OCI-LY1 (cell line): Measurements from ENCODE around the gene CHST13.

Experiments used
- H2AFZ ChIP-seq: fragments of 200-600 bp; sonication (generic), shearing (Covaris generic); 2 replicates; pipeline ENCODE4 v1.6.0; 2014; ENCODE audit warnings: antibody characterized with exemption, mild to moderate bottlenecking, low read length
- H3F3A ChIP-seq: fragments of 200-600 bp; sonication (generic), shearing (Covaris generic); 2 replicates; pipeline ENCODE4 v1.6.0; 2014; ENCODE audit warnings: mild to moderate bottlenecking, antibody characterized with exemption, low read length, moderate library complexity; ENCODE audit not compliant: insufficient read depth
- H3K27ac ChIP-seq: fragments of 200-600 bp; sonication (generic); 2 replicates; pipeline ENCODE4 v1.5.1; 2014; ENCODE audit warnings: low read length, mixed run types, mild to moderate bottlenecking, low read depth; ENCODE audit not compliant: poor library complexity, severe bottlenecking
- H3K27me3 ChIP-seq: fragments of 200-600 bp; sonication (generic); 2 replicates; pipeline ENCODE4 v1.6.0; 2014; ENCODE audit warnings: antibody characterized with exemption, mild to moderate bottlenecking, low read length, moderate library complexity; ENCODE audit not compliant: insufficient read depth
- H3K36me3 ChIP-seq: fragments of 200-600 bp; sonication (generic); 2 replicates; pipeline ENCODE4 v1.6.1; 2014; ENCODE audit warnings: mild to moderate bottlenecking, antibody characterized with exemption, low read length, moderate library complexity, mixed read lengths; ENCODE audit not compliant: insufficient read depth
- H3K4me1 ChIP-seq: fragments of 200-600 bp; sonication (generic); 2 replicates; pipeline ENCODE4 v1.5.1; 2014; ENCODE audit warnings: mild to moderate bottlenecking, low read length, moderate library complexity; ENCODE audit not compliant: insufficient read depth, severe bottlenecking
- H3K4me2 ChIP-seq: fragments of 200-600 bp; sonication (generic), shearing (Covaris generic); 2 replicates; pipeline ENCODE4 v1.6.1; 2014; ENCODE audit warnings: low read length
- H3K4me3 ChIP-seq: fragments of 200-600 bp; sonication (generic); 2 replicates; pipeline ENCODE4 v1.5.1; 2014; ENCODE audit warnings: low read length, low read depth, mild to moderate bottlenecking, mixed read lengths; ENCODE audit not compliant: poor library complexity, severe bottlenecking
- H3K79me2 ChIP-seq: fragments of 200-600 bp; shearing (Covaris generic); 2 replicates; pipeline ENCODE4 v1.6.1; 2016; ENCODE audit warnings: mixed run types, low read length, mixed read lengths; ENCODE audit not compliant: insufficient read depth
- H3K9ac ChIP-seq: fragments of 200-600 bp; sonication (generic), shearing (Covaris generic); 2 replicates; pipeline ENCODE4 v1.6.1; 2014; ENCODE audit warnings: mild to moderate bottlenecking, low read length, mixed read lengths
- H3K9me2 ChIP-seq: fragments of 200-600 bp; sonication (generic), shearing (Covaris generic); 2 replicates; pipeline ENCODE4 v1.6.1; 2014; ENCODE audit warnings: low read depth, mild to moderate bottlenecking, low read length, mixed read lengths
- H3K9me3 ChIP-seq: fragments of 200-600 bp; shearing (Covaris generic); 2 replicates; pipeline ENCODE4 v1.6.1; 2014; ENCODE audit warnings: low read length, mixed read lengths
- H4K20me1 ChIP-seq: fragments of 200-600 bp; sonication (generic), shearing (Covaris generic); 2 replicates; pipeline ENCODE4 v1.6.0; 2016; ENCODE audit warnings: mild to moderate bottlenecking, low read length; ENCODE audit not compliant: insufficient read depth
- EZH2 ChIP-seq: fragments of 200-600 bp; sonication (generic), shearing (Covaris generic); IDR thresholded peaks from 2 replicates; pipeline ENCODE4 v1.8.0; 2017; ENCODE audit warnings: borderline replicate concordance, mixed run types, mild to moderate bottlenecking, antibody characterized with exemption, low read length, moderate library complexity, mixed read lengths
- TF ChIP-seq, protein P1 (sequence below): fragments of 200-600 bp; sonication (generic), shearing (Covaris generic); IDR thresholded peaks from 2 replicates; pipeline ENCODE4 v1.5.1; 2017; ENCODE audit warnings: mild to moderate bottlenecking, antibody characterized with exemption, low read length, moderate library complexity, mixed read lengths

The CHST13 gene

DNA sequence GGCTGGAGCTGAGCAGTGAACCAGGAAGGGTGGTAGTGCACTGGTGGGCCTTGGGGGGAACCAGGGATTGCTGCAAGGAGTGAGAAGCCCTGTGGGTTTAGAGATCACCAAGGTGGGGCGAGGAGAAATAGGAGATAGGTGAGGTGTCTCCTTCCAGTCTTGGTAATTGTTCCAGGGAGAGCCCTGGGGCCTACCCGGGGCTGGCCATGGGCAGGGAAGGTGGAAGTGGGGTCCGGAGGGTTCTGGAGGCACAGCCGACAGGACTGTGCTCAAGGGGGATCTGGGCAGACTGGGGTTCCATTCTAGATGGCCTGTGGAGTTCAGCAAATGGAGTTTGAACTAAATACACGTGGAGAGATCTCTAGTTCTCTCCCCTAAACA is 4.5 kb downstream of the CHST13 start:
- no peak overlapping the region for H3K27ac ChIP-seq
- H2AFZ ChIP-seq = no peak overlapping the region
- no peaks in the 10 kb centered on the region for H3K9me2 ChIP-seq
- no peaks in the 10 kb centered on the region for H3K36me3 ChIP-seq
- H3K4me3 ChIP-seq = no peak overlapping the region
- no peak for TF ChIP-seq EZH2
- TF ChIP-seq, protein P1, sequence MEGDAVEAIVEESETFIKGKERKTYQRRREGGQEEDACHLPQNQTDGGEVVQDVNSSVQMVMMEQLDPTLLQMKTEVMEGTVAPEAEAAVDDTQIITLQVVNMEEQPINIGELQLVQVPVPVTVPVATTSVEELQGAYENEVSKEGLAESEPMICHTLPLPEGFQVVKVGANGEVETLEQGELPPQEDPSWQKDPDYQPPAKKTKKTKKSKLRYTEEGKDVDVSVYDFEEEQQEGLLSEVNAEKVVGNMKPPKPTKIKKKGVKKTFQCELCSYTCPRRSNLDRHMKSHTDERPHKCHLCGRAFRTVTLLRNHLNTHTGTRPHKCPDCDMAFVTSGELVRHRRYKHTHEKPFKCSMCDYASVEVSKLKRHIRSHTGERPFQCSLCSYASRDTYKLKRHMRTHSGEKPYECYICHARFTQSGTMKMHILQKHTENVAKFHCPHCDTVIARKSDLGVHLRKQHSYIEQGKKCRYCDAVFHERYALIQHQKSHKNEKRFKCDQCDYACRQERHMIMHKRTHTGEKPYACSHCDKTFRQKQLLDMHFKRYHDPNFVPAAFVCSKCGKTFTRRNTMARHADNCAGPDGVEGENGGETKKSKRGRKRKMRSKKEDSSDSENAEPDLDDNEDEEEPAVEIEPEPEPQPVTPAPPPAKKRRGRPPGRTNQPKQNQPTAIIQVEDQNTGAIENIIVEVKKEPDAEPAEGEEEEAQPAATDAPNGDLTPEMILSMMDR = no peak
- no peak overlapping the region for H3K9ac ChIP-seq
- no peaks in the 10 kb centered on the region for H3K27me3 ChIP-seq
- H3K79me2 ChIP-seq = no peaks in the 10 kb centered on the region
- H3K4me2 ChIP-seq = no peak overlapping the region
- no peaks in the 10 kb centered on the region for H3F3A ChIP-seq
- H4K20me1 ChIP-seq = no peaks in the 10 kb centered on the region
- H3K4me1 ChIP-seq = no peaks in the 10 kb centered on the region
- no peaks in the 10 kb centered on the region for H3K9me3 ChIP-seq

DNA sequence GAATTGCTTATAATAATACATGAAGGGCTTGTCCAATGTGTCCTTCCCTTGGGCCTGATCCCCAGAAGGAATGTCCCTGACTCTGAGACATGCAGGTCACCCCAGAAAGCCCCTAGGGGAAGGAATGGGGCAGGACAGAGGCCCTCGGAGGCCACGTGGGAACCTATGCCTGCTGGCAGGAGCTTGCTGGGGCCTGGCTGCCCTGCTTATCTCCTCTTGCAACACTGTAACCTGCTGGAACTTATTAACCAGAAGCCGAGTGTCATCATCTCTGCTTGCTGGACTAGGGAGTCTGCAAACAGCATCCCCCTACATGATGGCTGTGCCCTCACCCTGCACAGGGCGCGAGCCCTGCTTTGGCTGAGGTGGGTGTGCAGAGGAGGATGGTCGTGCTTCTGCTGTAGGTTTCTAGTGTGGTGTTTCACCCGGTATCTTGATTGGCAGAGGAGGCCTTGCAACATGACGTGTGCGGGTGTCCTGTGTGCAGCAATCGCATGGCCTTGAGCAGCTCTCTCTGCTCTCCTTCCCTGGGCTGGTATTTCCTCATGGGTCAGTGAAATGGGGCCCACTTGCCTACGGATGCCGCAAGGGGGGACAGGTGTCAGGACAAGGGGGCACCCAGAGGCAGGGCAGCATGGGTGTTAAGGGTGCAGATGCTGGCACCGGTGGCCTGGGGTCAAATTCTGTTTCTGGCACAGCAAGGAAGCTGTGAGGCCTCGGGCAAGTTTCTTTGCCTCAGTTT is 5.0 kb downstream of the CHST13 start:
- no peak overlapping the region for H3K27ac ChIP-seq
- no peaks in the 10 kb centered on the region for H3F3A ChIP-seq
- TF ChIP-seq, protein P1 = no peak
- no peak for TF ChIP-seq EZH2
- no peak overlapping the region for H3K4me2 ChIP-seq
- no peak overlapping the region for H3K9ac ChIP-seq
- no peaks in the 10 kb centered on the region for H4K20me1 ChIP-seq
- no peaks in the 10 kb centered on the region for H3K27me3 ChIP-seq
- no peaks in the 10 kb centered on the region for H3K9me3 ChIP-seq
- no peaks in the 10 kb centered on the region for H3K4me1 ChIP-seq
- no peak overlapping the region for H2AFZ ChIP-seq
- no peaks in the 10 kb centered on the region for H3K36me3 ChIP-seq
- no peaks in the 10 kb centered on the region for H3K9me2 ChIP-seq
- no peaks in the 10 kb centered on the region for H3K79me2 ChIP-seq
- no peak overlapping the region for H3K4me3 ChIP-seq

DNA sequence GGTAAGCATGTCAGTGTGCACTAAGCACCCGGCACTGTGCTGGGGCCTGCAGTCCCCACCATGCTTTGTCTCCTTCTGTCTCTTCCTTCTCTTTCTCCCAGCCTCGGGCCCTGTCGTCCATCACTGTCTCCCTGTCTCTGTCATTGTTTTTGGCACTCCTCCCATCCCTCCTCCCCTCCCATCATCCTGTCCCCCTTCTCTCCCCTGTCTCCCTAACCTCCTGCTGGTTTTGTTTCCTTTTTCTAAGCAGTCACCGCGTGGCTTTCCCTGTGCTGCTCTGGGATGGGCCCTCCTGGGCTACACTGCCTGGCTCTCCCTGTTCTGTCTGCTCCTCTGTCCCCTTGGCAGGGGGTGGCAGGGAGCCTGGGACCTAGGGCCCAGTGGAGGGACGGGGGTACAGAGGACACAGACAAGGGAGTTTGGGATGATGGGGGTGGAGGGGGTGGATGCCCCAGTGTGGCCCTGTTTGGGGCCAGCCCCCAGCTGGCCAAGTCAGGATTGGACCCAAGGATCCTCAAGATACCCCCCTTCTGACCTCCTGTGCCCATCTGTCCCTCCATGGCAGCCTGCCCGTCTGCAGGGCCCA is 5.7 kb downstream of the CHST13 start:
- Histone ChIP-seq H3K9ac (no peak overlapping the region), H3K9me2 (no peaks in the 10 kb centered on the region), H3K27me3 (no peaks in the 10 kb centered on the region), H3K9me3 (no peaks in the 10 kb centered on the region), H3K4me2 (no peak overlapping the region), H3K79me2 (no peaks in the 10 kb centered on the region), H2AFZ (no peak overlapping the region), H4K20me1 (no peaks in the 10 kb centered on the region), H3K36me3 (no peaks in the 10 kb centered on the region), H3F3A (no peaks in the 10 kb centered on the region), H3K4me1 (no peaks in the 10 kb centered on the region), H3K27ac (no peak overlapping the region), H3K4me3 (no peak overlapping the region)
- TF ChIP-seq, protein P1 = no peak
- TF ChIP-seq EZH2 = no peak
